Stimulated activated CD8-positive, alpha-beta memory T cell treated with anti-CD3 and anti-CD28 coated beads, Interleukin-15, amount 100 ng/mL, for 1 hour (primary cell): ENCODE measurements around the gene PRICKLE3.
"Not testable (repeated sequence)": the region's sequence is repeated elsewhere in the genome, so short reads cannot be mapped to it uniquely, and the experiment has no call there.

Experiments used
- DNase-seq: peaks from one replicate; pipeline ENCODE4 v3.0.0-alpha.2; 2020; ENCODE audit warnings: low read depth

PRICKLE3 gene

GRCh38 chrX:49155900-49156837, 30.0 kb downstream of the PRICKLE3 start:
- DNase-seq = peak; percentile 63

GRCh38 chrX:49155243-49155899, 30.8 kb downstream of the PRICKLE3 start:
- no peak for DNase-seq

- no peak for DNase-seq
Measured at GRCh38 chrX:49153467-49153866, 32.7 kb downstream of the PRICKLE3 start.

GRCh38 chrX:49149291-49149690, 36.9 kb downstream of the PRICKLE3 start:
- DNase-seq = not testable (repeated sequence)

GRCh38 chrX:49148390-49149100, 37.6 kb downstream of the PRICKLE3 start:
- not testable (repeated sequence) for DNase-seq

- DNase-seq = no peak
Measured at GRCh38 chrX:49147936-49148335, 38.2 kb downstream of the PRICKLE3 start.

GRCh38 chrX:49147282-49147681, 38.9 kb downstream of the PRICKLE3 start:
- DNase-seq = no peak

- DNase-seq = not testable (repeated sequence)
Measured at GRCh38 chrX:49143154-49143553, 43.0 kb downstream of the PRICKLE3 start.

GRCh38 chrX:49142264-49142663, 43.9 kb downstream of the PRICKLE3 start:
- DNase-seq = not testable (repeated sequence)

GRCh38 chrX:49139713-49140112, 46.5 kb downstream of the PRICKLE3 start:
- DNase-seq = no peak

- DNase-seq = no peak
Measured at GRCh38 chrX:49137492-49137891, 48.7 kb downstream of the PRICKLE3 start.

- no peak for DNase-seq
Measured at GRCh38 chrX:49133759-49134158, 52.4 kb downstream of the PRICKLE3 start.

GRCh38 chrX:49132275-49132674, 53.9 kb downstream of the PRICKLE3 start:
- DNase-seq = not testable (repeated sequence)

GRCh38 chrX:49129427-49129826, 56.7 kb downstream of the PRICKLE3 start:
- DNase-seq = no peak

- DNase-seq = not testable (repeated sequence)
Measured at GRCh38 chrX:49127742-49128258, 58.4 kb downstream of the PRICKLE3 start.
